GM23248 (cell line): ENCODE data around the gene TNS3.

ENCODE experiments used
- EZH2 ChIP-seq: fragments of 200-600 bp; sonication (generic); IDR thresholded peaks from 2 replicates; pipeline ENCODE4 v1.6.1; 2018; ENCODE audit warnings: antibody characterized with exemption, mild to moderate bottlenecking; ENCODE audit not compliant: insufficient read depth, poor library complexity, severe bottlenecking
- EZH2phosphoT487 ChIP-seq: fragments of 200-600 bp; sonication (generic); IDR thresholded peaks from 2 replicates; pipeline ENCODE4 v1.6.1; 2018; ENCODE audit warnings: antibody characterized with exemption, moderate library complexity, mild to moderate bottlenecking, low read depth; ENCODE audit not compliant: insufficient read depth

- TF ChIP-seq EZH2phosphoT487 (no peak), EZH2 (no peak)
Observed at GRCh38 chr7:47529405-47529804, 52.5 kb downstream of the TNS3 start.
